Amniotic stem cell (primary cell): ENCODE data around the gene SLC25A44.

Experiments
- DNase-seq: peaks from one replicate; lab custom pipeline; 2025; lab: John Stamatoyannopoulos, UW

SLC25A44 gene, protein sequence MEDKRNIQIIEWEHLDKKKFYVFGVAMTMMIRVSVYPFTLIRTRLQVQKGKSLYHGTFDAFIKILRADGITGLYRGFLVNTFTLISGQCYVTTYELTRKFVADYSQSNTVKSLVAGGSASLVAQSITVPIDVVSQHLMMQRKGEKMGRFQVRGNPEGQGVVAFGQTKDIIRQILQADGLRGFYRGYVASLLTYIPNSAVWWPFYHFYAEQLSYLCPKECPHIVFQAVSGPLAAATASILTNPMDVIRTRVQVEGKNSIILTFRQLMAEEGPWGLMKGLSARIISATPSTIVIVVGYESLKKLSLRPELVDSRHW

DNA sequence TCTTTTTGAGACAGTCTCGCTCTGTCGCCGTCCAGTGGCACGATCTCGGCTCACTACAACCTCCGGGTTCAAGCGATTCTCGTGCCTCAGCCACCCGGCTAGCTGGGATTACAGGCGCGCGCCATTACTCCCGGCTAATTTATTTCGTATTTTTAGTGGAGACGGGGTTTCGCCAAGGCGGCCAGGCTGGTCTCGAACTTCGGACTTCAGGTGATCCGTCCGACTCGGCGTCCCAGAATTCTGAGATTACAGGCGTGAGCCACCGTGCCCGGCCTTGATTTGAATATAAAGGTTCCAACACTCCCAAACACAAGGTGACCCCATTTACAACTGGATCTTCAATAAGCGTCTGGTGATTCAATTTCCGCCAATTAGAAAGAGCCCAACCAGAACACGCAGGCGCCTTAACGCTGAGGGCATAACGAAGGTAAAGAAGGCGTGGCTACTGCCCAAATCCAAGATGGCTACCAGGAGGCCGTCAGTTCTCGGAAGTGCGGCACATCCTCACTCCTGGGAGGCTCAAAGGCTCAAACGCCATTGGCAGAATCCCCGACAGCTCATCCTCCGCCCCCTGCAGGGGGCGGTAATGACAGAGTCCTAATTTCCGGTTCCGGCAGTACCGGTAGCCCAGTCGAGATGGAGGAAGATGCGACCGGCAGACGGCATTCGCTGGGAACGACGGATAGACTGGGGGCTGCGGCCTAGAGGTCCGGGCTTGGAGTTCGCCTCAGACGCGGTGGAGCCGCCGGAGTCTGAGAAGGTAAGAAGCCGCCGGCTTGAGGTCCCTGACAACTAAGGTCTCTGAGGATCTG is at the start of gene SLC25A44:
TSS of gene SLC25A44 (plus strand) at position 617 of the 812 bp plus-strand sequence. CDS start 5,744 bp downstream, outside the sequence.
- peak; percentile 99 for DNase-seq

DNA sequence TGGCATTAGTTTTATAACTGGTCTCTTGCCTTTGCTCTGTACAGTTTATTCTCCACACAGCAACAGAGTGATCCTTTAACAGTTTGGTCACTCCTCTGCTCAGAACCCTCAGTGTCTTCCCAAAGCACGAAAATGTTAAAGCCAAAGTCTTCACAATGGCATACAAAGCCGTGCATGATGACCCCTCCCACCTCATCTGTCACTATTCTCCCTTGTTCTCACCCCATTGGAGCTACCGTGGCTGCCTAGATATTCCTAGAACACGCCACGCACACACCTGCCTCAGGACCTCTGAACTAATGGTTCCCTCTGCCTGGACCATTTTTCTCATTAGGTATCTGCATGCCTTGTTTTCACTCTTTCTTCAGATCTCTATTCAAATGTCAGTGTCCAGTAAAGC is 49.2 kb upstream of the SLC25A44 start:
- no peak for DNase-seq

DNA sequence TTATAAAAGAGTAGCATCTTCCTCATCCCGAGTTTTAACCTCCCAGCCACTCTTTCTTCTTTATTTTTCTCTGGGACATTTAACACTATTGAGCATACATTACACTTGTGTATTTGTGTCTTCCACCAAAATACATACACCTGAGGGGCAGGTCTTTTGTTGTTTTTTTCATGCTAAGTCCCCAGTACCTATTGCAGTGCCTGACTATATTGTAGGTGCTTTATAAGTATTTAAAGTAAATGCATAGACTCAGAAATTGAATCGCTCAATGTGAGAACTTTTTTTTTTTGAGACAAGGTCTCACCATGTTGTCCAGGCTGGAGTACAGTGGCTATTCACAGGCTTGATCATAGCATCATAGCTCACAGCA is 48.3 kb upstream of the SLC25A44 start:
- no peak for DNase-seq

DNA sequence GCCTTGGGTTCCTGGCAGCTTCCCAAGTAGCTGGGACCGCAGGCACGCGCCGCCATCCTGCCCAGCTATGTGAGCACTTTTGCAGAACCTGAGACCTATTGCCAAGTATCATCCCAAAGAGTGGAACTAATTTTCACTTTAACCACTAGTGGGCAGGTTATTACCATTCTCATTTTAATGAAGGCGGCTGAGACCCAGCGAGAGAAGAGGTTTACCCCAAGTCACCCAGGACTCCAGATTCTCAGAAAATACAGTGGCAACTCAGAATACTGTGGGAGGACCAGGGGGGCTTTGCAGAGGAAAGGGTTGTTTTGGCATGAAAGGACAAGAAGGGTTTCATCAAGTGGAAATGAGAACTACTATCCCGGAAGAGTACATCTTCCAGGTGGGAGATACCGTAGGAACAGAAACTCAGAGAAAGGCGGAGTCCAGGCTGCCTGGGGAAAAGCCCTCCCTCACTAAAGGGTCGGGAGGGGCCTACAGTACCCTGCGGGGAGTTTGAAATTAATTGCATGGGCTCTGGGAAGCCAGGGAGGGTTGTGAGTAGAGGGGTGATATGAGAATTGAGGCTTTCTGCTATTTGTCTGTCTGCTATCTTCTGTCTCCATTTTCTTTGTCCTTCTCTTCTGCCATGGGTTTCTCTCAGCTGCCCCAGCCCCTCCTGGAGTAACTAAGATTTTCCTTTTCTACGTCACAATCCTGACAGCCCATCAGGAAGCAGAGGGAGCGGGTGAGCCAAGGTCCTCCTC is 47.7 kb upstream of the SLC25A44 start:
- peak; percentile 80 for DNase-seq

DNA sequence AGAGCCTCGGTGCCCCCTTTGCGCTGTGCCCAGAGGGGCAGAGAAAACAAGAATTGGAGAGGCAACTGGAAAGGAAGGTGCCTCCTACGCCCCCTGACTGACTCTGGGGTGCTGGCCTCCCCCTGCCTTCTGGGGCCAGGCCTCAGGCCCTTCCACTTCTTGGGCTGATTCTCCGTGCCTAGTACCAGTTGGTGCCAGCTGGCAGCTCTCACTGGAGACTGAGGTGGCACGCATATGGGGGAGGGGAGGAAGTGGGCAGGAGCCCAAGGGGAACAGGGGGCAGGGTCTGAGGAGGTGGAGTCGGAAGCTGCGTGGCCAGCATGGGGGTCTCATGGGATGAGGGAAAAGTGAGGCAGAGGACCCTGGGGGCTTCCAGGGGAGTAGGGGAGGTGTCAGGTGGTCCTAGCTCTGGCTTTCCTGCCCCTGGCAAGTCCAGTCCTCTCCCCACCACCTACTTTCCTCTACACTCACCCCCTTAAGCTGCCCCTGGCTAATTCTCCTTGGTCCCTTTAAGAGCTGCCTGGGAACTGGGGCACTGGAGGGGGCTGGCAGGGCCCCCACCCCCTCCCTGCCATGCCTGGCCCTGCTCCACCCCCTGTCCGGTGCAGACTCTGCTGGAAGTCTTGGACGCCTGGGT is 47.0 kb upstream of the SLC25A44 start:
- no peak for DNase-seq

DNA sequence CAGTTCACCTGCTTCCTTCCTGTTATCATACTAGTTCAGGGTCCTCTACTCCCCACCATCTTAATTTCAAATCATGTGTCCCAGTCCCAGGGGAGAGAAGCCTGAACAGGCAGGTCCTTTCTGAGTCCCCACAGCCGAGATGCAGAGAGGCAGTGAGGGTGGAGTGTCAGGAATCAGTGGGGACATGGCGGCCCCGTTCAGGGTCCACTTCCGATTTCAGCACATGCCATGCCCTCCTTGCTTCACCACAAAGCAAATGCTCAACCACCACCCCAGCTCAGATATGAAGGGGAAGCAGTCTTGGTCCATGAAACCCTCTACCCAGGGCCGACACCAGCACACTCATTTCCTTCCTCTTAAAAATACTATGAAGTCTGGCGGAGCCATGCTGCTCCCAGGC is 45.7 kb upstream of the SLC25A44 start:
- DNase-seq = no peak

DNA sequence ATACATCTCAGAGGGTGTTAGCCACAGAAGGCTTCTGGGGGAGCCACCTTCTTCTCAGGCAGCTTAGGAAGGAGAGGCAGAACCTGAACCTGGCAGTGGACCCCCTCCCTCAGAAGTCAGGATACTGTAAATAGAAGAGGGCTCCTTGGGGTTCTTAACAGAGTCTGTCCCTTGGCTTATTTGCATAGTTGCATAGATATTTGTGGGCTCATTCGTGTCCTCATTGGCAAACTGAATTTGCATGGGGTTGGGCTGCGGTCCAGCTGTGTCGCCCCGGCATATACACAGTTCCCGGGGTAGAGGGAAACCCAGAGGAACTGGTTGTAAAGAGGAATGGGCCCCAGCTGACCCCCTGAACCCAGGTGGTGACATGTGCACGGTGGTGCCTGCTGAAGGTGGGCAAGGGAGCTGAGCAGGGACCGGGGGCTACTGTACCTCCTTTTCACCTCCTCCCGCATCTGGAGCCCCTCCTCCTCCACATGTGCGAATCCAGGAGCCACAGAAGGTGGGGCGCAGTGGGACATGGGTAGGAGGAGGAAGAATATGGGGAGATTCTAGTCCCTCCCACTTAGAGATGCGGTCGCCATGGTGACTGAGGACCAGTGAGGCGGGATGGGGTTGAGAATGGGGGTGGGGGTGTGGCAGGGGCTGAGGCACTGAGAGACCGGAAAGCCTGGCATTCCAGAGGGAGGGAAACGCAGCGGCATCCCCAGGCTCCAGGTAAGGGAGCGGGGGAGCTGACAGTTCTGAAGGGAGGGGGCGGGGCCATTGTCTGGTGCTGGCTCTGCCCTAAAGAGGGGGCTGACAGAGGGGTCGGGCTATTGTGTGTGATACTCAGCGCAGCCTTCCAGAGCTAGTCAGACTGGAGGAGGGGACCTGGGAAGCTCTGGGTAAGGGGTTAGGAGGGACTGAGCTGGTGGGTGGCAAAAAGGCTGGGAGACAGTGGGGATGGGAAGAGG is 44.3 kb upstream of the SLC25A44 start:
- DNase-seq = no peak

DNA sequence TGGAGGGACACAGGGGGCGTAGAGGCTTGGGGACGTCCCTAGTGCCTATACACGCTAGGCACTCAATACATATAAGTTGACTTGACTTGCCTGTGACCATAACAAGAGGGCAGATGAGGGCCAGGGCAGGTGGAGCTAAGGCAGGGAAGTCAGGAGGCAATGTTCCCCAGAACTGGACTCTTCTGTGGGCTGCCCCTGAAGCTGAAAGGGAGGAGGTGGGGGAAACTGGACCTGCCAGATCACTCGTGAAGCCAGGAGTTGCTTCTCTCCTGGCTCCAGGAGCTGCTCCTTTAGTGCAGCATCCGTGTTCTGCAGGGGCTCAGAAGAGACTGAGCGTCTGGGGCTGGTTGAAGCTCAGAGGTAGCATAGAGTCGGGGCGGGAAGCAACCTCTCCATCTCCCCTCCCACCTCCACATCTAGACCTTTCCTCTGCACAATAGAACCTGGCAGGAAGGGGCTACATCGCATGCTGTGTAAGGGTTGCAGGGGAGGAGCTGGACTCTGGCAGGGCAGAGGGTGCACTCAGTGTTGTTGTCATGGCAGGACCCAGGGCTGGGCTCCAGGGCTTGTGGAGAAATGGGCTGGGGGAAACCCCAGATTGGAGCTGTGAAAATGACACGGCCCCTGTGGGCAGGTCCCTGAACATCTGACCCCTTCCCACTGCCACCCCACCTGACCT is 43.4 kb upstream of the SLC25A44 start:
- DNase-seq = no peak

DNA sequence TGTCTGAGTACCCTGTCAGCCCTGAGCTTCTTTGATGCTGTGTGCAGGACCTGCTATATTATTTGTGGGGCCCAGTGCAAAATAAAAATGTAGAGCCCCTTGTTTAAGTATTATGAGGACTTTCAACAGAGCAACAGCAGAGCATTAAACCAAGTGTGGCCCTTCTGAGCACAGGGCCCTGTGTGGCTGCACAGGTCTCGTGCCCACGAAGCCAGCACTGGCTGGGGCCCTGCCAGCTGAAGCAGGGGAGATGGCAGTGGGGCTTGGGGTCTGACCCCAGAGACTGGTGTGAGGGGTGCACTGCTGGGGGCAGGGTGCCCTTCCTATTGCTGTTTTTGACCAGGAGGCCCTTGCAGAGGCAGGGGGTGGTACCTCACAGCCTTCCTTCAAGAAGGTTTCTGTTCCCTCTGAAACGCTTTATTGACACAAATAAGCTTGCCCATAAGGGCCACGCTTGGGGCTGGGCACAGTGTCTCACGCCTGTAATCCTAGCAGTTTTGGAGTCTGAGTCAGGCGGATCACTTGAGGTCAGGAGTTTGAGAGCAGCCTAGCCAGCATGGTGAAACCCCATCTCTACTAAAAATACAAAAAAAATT is 42.7 kb upstream of the SLC25A44 start:
- no peak for DNase-seq

DNA sequence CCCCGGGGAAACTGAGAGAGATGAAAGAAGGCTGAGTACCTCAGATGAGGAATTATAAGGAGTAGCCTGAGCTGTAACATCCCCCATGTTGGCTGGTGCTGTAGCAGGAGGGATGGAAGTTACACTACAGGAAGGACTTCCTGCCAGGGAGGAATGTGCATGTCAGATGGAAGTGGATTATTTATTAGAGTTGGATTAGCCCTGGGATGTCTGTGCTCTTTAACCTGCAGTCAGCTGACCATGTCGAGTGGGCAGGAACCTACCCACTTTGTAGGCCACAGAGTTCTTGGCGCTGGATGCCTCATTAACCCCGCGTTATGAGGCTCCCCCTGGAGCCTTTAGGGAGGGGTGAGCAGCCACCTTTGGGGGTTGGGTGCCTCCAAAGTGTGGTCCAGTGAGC is 41.3 kb upstream of the SLC25A44 start:
- DNase-seq = no peak

DNA sequence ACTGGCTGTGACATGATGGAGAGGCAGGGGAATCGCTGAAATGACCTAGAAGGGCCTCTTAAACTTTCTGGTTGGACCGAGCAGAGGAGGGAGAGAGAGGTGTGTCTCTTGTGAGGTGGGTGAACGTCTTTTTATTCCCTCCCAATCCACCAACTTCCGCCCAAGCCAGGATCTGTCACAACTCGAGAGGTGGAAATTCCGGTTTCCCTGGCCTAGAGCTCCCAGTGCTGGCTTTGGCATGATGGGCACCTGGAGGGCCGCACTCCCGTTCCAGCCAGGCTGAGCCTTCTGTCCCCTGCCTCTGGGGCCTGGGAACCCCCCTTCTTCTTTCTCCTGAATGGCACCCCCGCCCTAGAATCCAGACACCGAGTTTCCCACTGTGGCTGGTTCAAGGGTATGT is 40.5 kb upstream of the SLC25A44 start, which contains the start of gene SEMA4A:
TSS of gene SEMA4A (plus strand) at position 224 of the 400 bp plus-strand sequence. CDS start 994 bp downstream, outside the sequence.
- DNase-seq = no peak

DNA sequence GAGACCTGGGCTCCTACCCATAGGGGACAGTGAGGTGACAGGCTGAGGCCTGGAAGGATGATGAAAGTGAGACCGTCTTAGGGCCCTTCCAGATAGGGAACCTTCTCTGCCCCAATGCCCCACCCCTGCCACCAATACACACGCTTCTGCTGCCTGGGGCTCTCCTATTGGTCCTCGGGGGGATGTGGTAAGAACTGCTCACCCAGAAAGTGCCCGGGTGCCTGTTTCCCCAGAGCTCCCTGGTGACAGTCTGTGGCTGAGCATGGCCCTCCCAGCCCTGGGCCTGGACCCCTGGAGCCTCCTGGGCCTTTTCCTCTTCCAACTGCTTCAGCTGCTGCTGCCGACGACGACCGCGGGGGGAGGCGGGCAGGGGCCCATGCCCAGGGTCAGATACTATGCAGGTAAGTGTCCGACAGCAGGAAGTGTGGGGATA is 39.6 kb upstream of the SLC25A44 start:
- no peak for DNase-seq

DNA sequence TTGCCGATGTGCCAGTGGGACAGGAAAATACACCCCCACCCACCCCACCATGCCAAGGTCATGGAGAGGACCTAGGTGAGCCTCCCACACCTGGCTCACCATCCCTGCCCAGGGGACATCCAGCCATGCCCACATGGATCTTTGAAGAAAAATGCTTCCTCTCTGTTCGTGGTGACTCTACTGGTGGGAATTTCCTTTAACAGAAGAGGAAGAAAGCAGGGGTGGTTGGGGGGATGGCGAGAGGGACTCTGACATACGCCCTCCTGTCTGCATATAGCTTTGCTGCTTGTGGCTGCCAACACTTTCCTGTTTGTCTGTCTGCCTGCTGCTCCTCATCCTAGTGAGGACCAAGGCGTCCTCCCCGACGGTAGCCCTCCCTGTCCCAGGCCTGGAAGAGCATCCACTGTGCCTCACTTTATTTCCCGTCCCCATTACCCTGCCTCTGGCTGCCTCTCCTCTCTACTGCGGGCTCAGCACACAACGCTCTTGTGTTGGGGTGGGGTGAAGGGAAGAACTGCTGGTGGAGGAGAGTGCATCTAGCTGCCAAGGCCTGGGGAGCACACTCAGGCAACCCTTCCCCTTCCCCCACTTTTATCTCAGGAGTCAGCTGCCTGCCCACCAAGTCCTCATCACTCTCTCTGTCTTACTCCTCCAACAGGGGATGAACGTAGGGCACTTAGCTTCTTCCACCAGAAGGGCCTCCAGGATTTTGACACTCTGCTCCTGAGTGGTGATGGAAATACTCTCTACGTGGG is 38.0 kb upstream of the SLC25A44 start:
- DNase-seq = no peak

DNA sequence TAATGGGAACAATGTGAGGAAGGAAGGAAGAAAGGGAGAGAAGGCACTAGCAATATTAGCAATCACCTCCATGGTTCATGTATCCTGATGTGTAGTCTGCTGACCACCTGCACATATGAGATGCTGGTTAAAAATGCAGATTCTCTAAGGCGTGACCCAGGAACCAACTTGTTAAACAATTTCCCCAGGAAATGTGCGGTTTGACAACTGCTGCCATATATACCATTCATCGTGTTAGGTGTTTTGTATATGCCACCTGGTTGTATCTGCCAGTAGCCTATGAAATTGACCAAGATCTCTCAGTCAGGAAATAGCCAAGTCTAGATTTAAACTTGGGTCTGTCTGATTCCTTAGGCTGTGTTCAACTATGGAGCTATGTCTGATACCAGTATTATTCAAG is 36.4 kb upstream of the SLC25A44 start:
- DNase-seq = no peak

DNA sequence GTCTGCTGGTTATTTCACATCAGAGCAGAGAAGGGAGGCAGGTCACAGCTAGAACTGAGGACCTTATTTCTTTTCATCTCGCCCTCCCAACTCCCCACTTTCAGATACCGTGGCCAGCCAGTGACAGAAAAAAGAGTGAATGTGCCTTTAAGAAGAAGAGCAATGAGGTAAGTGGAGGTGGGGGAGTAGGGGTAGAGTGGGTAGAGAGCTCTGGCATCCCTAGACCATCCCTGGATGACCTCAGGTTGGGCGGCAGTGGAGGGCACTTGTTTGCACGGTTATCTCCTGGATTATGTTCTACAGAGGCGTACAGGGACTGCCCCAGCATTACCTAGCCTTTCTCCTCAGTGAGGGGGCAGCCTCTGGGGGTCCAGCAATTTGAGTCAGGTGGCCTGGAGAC is 35.9 kb upstream of the SLC25A44 start:
- DNase-seq = no peak

DNA sequence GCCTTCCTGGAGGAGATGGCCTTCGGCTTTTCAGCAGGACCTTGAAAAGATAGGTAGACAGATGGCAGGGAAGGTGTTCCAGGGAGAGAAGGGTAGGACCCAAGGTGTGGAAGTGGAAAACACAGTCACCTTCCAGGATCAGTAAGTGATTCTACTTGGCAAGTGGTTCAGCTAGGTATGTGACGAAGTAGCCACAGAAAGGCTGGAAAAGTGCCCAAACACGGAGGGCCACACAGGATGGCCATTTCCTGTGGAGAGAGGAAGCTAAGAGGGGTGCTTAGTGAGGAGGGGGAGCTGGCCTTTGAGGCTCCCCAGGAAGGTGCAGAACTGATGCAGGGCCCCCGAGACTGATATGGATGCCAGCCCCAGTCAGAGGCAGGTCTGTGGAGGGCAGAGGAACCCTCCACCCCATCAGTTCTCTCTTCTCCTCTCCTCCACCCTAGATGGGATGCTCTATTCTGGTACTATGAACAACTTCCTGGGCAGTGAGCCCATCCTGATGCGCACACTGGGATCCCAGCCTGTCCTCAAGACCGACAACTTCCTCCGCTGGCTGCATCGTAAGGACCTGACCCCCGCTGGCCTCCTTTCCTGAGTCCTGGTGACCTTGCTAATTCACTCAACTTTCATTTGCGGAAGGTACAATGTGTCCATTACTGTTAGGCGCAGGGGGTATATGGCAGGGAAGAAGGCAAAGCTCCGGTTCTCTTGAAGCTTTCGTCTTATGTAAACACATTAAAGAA is 33.7 kb upstream of the SLC25A44 start:
- DNase-seq = no peak

DNA sequence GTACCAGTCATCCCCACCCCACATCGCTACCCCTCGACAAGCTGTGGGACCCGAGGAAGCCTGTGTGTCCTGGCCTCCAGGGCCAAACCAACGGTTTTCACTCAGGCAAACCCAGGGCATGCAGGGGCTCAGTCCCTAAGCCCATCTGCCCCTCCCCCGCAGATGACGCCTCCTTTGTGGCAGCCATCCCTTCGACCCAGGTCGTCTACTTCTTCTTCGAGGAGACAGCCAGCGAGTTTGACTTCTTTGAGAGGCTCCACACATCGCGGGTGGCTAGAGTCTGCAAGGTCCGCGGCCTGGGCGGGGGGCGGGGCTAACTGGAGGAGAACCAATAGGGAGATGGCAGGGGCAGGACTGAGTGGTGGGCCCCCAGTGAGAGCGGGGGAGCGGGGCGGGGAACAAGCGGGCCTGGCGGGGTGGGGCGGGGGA is 33.1 kb upstream of the SLC25A44 start:
- no peak for DNase-seq

DNA sequence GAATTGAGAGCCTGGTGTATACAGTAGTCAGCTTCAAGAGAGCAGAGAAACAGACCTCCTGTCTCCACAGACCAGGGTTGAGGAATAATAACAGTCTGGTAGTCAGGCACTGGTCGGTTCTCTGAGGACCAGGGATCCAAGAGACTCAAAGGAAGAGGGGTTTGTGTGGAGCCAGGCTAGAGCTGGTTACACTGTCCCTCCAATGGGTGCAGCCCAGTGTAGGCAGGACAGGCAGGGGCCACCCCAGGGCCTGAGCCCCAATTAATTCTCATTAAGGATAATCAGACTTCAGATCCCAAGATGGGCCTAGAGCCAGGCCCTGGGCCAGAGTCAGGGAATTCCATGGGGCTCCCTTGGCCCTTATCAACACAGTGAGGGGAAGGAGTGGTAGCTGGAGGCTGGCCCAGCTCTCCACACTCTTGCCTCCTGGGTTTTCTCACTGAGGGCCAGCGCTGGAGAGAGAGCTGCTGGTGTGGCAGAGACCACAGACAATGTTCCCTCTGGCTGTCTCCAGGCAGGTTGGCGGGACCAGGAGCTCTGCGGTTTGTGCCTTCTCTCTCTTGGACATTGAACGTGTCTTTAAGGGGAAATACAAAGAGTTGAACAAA is 31.4 kb upstream of the SLC25A44 start:
- no peak for DNase-seq
